GM19043 (cell line): Measurements from ENCODE around the gene CRAMP1.
"Not testable (repeated sequence)": the region's sequence is repeated elsewhere in the genome, so short reads cannot be mapped to it uniquely, and the experiment has no call there.

Experiments used
- ATAC-seq: cut with Tn5 transposase; IDR thresholded peaks from one replicate; pipeline ENCODE4 v1.9.1; 2021; ENCODE audit warnings: low read depth; ENCODE audit not compliant: unreplicated experiment

CRAMP1 gene

GRCh38 chr16:1706386-1707192, 94.4 kb downstream of the CRAMP1 start:
- ATAC-seq = peak; percentile 14

DNA sequence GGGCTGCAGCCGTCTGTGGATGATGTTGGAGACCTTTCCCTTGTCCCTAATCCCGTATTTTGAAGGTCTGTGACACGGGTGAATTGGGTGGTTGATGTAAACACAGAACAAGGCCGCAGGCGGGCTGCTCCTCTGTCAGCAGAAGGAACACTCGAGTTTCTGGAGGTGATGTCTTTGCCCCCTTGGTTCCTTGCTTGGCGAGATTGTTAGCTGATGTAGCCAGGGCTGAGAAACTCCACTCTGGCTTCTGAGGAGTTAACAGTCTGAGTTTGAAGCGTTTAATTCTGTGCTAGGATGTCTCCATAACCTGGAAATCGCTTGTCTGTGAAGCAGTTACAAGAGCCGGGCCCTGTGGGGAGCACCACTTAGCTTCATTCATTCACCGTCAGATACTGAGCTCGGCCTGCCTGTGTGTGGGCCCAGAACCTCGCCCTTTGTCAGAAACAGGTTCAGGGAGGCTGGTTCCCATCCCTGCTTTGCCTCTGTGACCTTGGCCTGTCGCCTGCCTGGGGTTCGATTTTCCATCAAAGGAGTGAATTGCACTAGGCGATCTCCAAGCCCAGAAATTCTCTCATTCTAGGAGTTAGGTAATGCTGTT, 95.1 kb downstream of the CRAMP1 start:
- ATAC-seq = no peak

- ATAC-seq = no peak
Measured at GRCh38 chr16:1708083-1708767, 96.1 kb downstream of the CRAMP1 start.

GRCh38 chr16:1708768-1709180, 96.6 kb downstream of the CRAMP1 start:
- no peak for ATAC-seq

DNA sequence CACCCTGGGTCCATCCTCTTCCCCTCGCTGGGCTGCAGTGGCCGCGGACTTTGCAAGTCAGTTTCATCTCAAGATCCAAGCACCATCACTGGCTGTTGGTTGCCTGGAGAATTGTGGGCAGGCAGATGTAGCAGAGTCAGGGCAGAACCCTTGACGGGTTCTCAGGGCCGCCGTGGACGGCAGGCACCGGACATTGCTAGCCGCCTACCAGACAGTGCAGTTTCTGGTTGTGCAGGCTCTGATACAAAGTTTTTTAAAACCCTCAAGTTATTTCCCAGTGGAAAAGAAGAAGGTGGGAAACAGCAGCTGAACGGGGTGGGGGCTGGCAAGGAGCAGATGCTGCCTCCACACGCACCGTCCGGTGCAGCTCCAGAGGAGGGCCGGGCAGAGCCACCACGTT, 97.2 kb downstream of the CRAMP1 start:
- ATAC-seq = no peak

- ATAC-seq = no peak
Measured at GRCh38 chr16:1710811-1711507, 98.8 kb downstream of the CRAMP1 start.

- ATAC-seq = no peak
Measured at GRCh38 chr16:1712791-1713261, 100.7 kb downstream of the CRAMP1 start.

GRCh38 chr16:1713331-1713730, 101.2 kb downstream of the CRAMP1 start:
- ATAC-seq = no peak

- ATAC-seq = no peak
Measured at GRCh38 chr16:1713933-1714332, 101.8 kb downstream of the CRAMP1 start.

DNA sequence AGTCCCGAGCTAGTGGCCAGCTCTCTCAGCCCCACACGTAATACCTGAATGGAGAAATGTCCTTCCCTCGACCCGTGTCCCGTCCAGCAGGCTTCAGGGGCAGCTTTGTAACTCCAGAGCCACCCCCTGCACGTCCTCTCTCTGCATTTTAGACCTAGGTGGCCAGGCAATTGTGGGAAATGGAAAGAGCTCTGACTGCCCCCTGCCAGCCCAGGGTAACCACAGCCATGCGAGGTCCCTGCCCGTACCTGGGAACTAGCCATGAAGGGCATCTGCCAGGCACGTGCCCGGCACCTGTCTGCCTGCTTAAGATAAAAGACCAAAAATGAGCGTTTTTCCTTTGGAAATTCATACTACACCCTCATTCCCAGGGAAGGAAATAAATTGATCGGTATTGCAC, 103.1 kb downstream of the CRAMP1 start:
- no peak for ATAC-seq

GRCh38 chr16:1718236-1718635, 106.1 kb downstream of the CRAMP1 start:
- ATAC-seq = not testable (repeated sequence)

- not testable (repeated sequence) for ATAC-seq
Measured at GRCh38 chr16:1719559-1720229, 107.5 kb downstream of the CRAMP1 start.

DNA sequence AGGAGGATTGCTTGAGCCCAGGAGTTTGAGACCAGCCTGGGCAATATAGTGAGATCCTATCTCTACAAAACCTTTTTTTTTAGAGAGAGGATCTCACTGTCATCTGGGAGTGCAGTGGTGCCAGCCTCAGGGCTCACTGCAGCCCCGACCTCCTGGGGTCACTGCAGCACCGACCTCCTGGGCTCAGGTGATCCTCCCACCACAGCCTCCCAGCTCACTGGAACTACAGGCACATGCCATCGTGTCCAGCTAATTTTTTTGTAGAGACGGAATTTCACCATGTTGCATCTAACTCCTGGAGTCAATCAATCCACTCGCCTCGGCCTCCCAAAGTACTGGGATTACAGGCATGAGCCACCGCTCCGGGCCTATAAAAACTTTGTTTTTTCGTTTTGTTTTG, 109.2 kb downstream of the CRAMP1 start:
- no peak for ATAC-seq

GRCh38 chr16:1723450-1724147, 111.4 kb downstream of the CRAMP1 start:
- no peak for ATAC-seq

DNA sequence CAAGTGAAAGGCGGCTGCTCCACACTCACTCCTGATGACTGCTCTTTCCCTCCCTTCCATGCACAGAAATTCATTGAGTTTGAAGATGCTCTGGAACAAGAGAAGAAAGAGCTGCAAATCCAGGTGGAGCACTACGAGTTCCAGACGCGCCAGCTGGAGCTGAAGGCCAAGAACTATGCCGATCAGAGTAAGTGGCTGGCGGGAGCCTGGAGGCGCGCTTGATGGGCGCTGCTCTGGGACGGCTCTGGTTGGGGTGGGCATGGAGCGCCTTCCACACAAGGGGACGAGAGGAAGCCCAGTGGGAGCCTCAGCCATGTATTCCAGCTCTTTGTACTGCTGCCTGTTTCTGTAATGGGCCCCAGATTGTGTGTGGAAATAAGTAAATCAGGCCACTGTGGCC, 112.3 kb downstream of the CRAMP1 start:
- no peak for ATAC-seq

GRCh38 chr16:1726661-1727502, 114.7 kb downstream of the CRAMP1 start:
- no peak for ATAC-seq
